Activated naive CD4-positive, alpha-beta T cell (primary cell): ENCODE results near the gene CRYBB3.
"Not testable (repeated sequence)": the region's sequence is repeated elsewhere in the genome, so short reads cannot be mapped to it uniquely, and the experiment has no call there.

Experiments
- DNase-seq, 4 experiments: peaks; one replicate each; lab custom pipeline; 2025; lab: John Stamatoyannopoulos, UW

The CRYBB3 gene

GRCh38 chr22:25205847-25206246 lies 6.2 kb downstream of the CRYBB3 start:
- no peak for DNase-seq

- no peak for DNase-seq
Measured at GRCh38 chr22:25206998-25207397, 7.3 kb downstream of the CRYBB3 start.

- DNase-seq = no peak
Measured at GRCh38 chr22:25207553-25208157, 8.0 kb downstream of the CRYBB3 start.

GRCh38 chr22:25208328-25208727 lies 8.7 kb downstream of the CRYBB3 start:
- DNase-seq = no peak

- no peak for DNase-seq
Measured at GRCh38 chr22:25208743-25209505, 9.3 kb downstream of the CRYBB3 start.

GRCh38 chr22:25210793-25211192 lies 11.1 kb downstream of the CRYBB3 start:
- no peak for DNase-seq

GRCh38 chr22:25212337-25212736 lies 12.7 kb downstream of the CRYBB3 start:
- no peak for DNase-seq

- DNase-seq = no peak
Measured at GRCh38 chr22:25213221-25213620, 13.6 kb downstream of the CRYBB3 start.

GRCh38 chr22:25216230-25216629 lies 16.6 kb downstream of the CRYBB3 start:
- no peak for DNase-seq

GRCh38 chr22:25219211-25219689 lies 19.6 kb downstream of the CRYBB3 start, which contains the start of gene CRYBB2:
Gene CRYBB2, plus strand, starts transcription at chr22:25219639. Its CDS starts 1,791 bp downstream, at chr22:25221430.
- DNase-seq = no peak

- no peak for DNase-seq
Measured at GRCh38 chr22:25219948-25220442, 20.3 kb downstream of the CRYBB3 start.

GRCh38 chr22:25221790-25222189 lies 22.1 kb downstream of the CRYBB3 start:
- no peak for DNase-seq

GRCh38 chr22:25223269-25223850 lies 23.7 kb downstream of the CRYBB3 start:
- no peak for DNase-seq

- no peak for DNase-seq
Measured at GRCh38 chr22:25228822-25229221, 29.2 kb downstream of the CRYBB3 start.

- DNase-seq = not testable (repeated sequence)
Measured at GRCh38 chr22:25230760-25231159, 31.1 kb downstream of the CRYBB3 start.

GRCh38 chr22:25232301-25232700 lies 32.6 kb downstream of the CRYBB3 start:
- DNase-seq = no peak

GRCh38 chr22:25233706-25234105 lies 34.0 kb downstream of the CRYBB3 start:
- DNase-seq = not testable (repeated sequence)

- peak; percentile 4 to 49 (median 30) for DNase-seq
Measured at GRCh38 chr22:25235547-25236290, 36.1 kb downstream of the CRYBB3 start.

GRCh38 chr22:25236417-25236816 lies 36.8 kb downstream of the CRYBB3 start:
- no peak for DNase-seq

- DNase-seq = no peak
Measured at GRCh38 chr22:25237503-25237902, 37.8 kb downstream of the CRYBB3 start.

- not testable (repeated sequence) for DNase-seq
Measured at GRCh38 chr22:25238058-25238457, 38.4 kb downstream of the CRYBB3 start.

- DNase-seq = not testable (repeated sequence)
Measured at GRCh38 chr22:25255169-25255568, 55.5 kb downstream of the CRYBB3 start.
